ENCODE measurements around the gene CEP95. TPM values are rescaled to one million over a fixed set of nuclear protein-coding genes. Genes with fewer than 3 reads are reported as not detected.

Gene CEP95
- total RNA-seq, 3 donors from 2014 or later = 37.1 to 50.8 (median 43.3) TPM

DNA sequence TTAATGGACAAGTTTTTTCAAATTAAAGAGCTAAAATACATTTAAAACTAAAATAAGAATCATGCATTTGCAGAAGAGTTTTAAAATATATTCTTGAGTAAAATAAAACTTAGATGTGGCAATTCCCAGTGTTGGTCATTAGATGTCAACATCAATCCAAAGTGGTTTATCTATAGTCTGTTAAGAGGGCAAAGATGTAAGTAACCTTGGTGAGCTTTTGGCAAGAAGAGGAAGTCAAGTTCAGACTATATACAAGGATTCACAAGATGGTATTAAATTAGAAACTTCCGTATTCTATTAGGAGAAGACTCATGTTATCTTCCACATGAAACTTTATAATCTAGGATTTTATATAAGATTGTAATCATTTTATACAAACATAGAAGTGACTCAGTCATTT is 73.1 kb downstream of the CEP95 start:
- ATAC-seq = no peak
- Histone ChIP-seq H3K9me3 (no peaks in the 10 kb centered on the region), H3K4me1 (ENCODE audit: low read depth) (no peaks in the 10 kb centered on the region), H3K4me3 (no peak overlapping the region), H3K36me3 (ENCODE audit: low read depth) (peaks cover 4% of the 10 kb centered on the region)
- TF ChIP-seq, protein P1, sequence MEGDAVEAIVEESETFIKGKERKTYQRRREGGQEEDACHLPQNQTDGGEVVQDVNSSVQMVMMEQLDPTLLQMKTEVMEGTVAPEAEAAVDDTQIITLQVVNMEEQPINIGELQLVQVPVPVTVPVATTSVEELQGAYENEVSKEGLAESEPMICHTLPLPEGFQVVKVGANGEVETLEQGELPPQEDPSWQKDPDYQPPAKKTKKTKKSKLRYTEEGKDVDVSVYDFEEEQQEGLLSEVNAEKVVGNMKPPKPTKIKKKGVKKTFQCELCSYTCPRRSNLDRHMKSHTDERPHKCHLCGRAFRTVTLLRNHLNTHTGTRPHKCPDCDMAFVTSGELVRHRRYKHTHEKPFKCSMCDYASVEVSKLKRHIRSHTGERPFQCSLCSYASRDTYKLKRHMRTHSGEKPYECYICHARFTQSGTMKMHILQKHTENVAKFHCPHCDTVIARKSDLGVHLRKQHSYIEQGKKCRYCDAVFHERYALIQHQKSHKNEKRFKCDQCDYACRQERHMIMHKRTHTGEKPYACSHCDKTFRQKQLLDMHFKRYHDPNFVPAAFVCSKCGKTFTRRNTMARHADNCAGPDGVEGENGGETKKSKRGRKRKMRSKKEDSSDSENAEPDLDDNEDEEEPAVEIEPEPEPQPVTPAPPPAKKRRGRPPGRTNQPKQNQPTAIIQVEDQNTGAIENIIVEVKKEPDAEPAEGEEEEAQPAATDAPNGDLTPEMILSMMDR (IDR thresholded peaks at IDR 0.05) = no peak
- no peak for DNase-seq
- intact Hi-C loops (cut with DNase I, micrococcal nuclease) = no loop called here

DNA sequence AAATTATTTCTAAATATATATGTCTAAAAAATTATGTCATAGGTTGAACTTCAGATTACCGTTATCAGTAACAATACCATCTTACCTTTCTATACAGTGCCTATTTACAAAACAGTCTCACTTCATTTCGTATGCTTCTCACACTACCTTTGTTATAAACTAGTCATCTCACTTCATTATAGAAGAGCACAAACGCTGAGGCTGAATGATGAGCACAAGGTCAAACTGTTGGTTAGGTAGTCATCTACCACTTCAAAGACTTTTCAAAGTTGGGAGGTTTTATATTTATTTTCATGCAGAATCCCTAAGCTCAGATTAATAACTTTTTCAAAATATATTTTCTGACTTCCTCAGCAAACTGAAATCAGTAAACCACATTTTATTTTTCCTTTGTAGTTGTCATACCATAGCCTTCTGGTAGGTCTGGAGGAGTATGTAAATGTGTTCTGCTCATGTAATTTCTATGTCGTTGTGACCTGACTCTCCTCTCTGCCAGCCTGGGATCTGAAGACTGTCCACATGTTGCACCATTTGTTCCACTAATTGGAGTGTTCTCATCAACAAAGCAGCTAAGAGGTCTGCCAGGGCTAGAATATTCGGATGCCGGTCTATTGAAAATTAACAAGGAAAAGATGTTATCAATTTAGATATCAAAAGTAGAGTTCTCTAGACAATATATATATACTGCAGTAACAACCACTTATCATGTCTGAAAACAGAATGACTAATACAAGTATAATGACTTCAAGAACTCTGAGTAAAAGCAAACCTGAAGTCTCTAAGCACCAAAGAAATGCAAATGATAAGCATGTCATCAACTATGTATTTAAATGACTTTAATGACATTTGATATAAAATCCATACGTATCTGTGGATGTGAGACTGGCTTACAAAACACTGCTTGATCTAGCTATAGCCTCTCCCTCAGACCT is 73.9 kb downstream of the CEP95 start:
- Histone ChIP-seq H3K36me3 (ENCODE audit: low read depth) (peaks cover 4% of the 10 kb centered on the region), H3K9me3 (no peaks in the 10 kb centered on the region), H3K4me1 (ENCODE audit: low read depth) (no peaks in the 10 kb centered on the region), H3K4me3 (no peak overlapping the region)
- TF ChIP-seq, protein P1 (IDR thresholded peaks at IDR 0.05) = no peak
- intact Hi-C loops (cut with DNase I, micrococcal nuclease) = no loop called here
- DNase-seq (no peak), ATAC-seq (no peak)

DNA sequence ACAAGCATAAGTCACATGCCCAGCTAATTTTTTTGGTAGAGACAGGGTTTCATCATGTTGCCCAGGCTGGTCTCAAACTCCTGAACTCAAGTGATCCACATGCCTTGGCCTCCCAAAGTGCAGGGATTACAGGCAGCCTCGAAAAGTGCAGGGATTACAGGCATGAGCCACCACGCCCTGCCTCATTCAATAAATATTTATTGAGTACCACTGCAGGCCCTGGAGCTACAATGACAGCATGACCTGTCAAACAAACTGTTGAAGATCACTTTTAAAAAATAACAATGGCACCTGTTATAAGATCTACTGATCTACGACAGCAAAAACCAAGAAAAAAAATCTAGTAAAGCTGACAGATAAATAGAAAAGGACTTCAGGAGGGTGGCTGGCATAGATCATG is 76.3 kb downstream of the CEP95 start:
- intact Hi-C loops (cut with DNase I, micrococcal nuclease) = no loop called here
- peaks cover 4% of the 10 kb centered on the region for H3K36me3 ChIP-seq (ENCODE audit: low read depth)
- no peaks in the 10 kb centered on the region for H3K4me1 ChIP-seq (ENCODE audit: low read depth)
- H3K9me3 ChIP-seq = no peaks in the 10 kb centered on the region
- H3K4me3 ChIP-seq = no peak overlapping the region
- TF ChIP-seq, protein P1 (IDR thresholded peaks at IDR 0.05) = no peak
- DNase-seq (no peak), ATAC-seq (no peak)

DNA sequence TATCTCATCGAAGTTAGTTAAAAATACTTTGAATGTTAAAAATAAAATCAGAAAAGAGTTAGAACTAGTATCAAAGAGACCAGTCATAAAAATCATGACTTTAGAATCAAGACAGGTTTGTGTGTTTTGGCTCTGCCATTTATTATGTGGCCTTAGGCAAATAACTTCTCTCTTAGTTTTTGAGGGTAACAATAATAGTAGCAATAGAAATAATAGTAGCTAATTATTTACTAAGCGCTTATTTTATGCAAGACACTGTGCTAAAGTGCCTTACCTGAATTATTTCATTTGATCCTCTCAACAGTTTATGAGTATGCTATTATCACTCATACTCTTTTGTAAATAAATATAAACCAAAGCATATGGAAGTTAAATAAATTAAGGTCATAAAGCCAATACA is 78.4 kb downstream of the CEP95 start:
- intact Hi-C loops (cut with DNase I, micrococcal nuclease) = no loop called here
- no peak for DNase-seq
- Histone ChIP-seq H3K4me1 (ENCODE audit: low read depth) (no peaks in the 10 kb centered on the region), H3K9me3 (no peaks in the 10 kb centered on the region), H3K36me3 (ENCODE audit: low read depth) (peaks cover 4% of the 10 kb centered on the region), H3K4me3 (no peak overlapping the region)
- TF ChIP-seq, protein P1 (IDR thresholded peaks at IDR 0.05) = no peak
- ATAC-seq = no peak

Small RNA genes lying within 50 kb of the gene (microRNA-seq; reads per million reads assigned to microRNA genes)
- gene MIR3064 (2.1 reads per million), gene MIR5047 (not detected)

Other genes with a start within 250 kb of the CEP95 start
- gene TEX2, start 243.7 kb upstream of the CEP95 start, total RNA-seq = 10 to 100 TPM; 27.5 to 38.5 (median 30.2) TPM
- 10 to 100 TPM; 36.6 to 74.1 (median 56.8) TPM for gene PECAM1, start 116.1 kb upstream of the CEP95 start, total RNA-seq
- gene MILR1, start 57.9 kb upstream of the CEP95 start, total RNA-seq = 1 to 10 TPM; 4.4 to 4.6 (median 4.6) TPM
- 10 to 100 TPM; 10.8 to 13.5 (median 11.8) TPM for gene POLG2, start 9.9 kb upstream of the CEP95 start, total RNA-seq
- gene DDX5, start 688 bp upstream of the CEP95 start, total RNA-seq = 100 to 1,000 TPM; 464 to 736 (median 551) TPM
- gene SMURF2, start 155.3 kb downstream of the CEP95 start, total RNA-seq = 10 to 100 TPM; 14.9 to 25.4 (median 15.2) TPM